Gastrocnemius medialis (tissue), 4 donors: ENCODE results near the gene AGTPBP1. TPM values are rescaled to one million over a fixed set of nuclear protein-coding genes. Genes with fewer than 3 reads are reported as not detected.

Experiments used
- ATAC-seq, 2 donors: fragments of 150-250 bp; one replicate each; pipeline ENCODE4 v1.9.1; 2016
- DNase-seq, 2 donors: peaks; one replicate each; pipeline ENCODE4 v3.0.0-alpha.2; 2019
- H3K27ac ChIP-seq, 4 donors: fragments of 200-600 bp; sonication (generic); 1 replicate in 1 of 4; 2 replicates in 3 of 4; pipeline ENCODE4 v1.5.1; 2016 to 2018; ENCODE audit warnings: mild to moderate bottlenecking in 2 of 4, moderate library complexity in 1 of 4
- H3K27me3 ChIP-seq, 3 donors: fragments of 200-600 bp; sonication (generic) in 2 of 3; 1 replicate in 1 of 3; 2 replicates in 2 of 3; pipeline versions ENCODE4 v1.5.1 to v1.6.0; 2016 to 2019; ENCODE audit warnings: mild to moderate bottlenecking in 1 of 3, moderate library complexity in 1 of 3
- H3K36me3 ChIP-seq, 2 donors: fragments of 200-600 bp; sonication (generic) in 1 of 2; one replicate each; pipeline ENCODE4 v1.5.1; 2017 to 2018
- H3K4me1 ChIP-seq, 2 donors: fragments of 200-600 bp; sonication (generic) in 1 of 2; one replicate each; pipeline ENCODE4 v1.5.1; 2016 to 2017; ENCODE audit warnings: mild to moderate bottlenecking in 2 of 2
- H3K4me3 ChIP-seq, 4 donors: fragments of 200-600 bp; sonication (generic) in 3 of 4; 1 replicate in 1 of 4; 2 replicates in 3 of 4; pipeline ENCODE4 v1.5.1; 2016 to 2019; ENCODE audit warnings: mild to moderate bottlenecking in 2 of 4
- H3K9me3 ChIP-seq, 3 donors: fragments of 200-600 bp; sonication (generic) in 2 of 3; 1 replicate in 1 of 3; 2 replicates in 2 of 3; pipeline ENCODE4 v1.5.1; 2016 to 2019
- CTCF ChIP-seq, 5 experiments: fragments of 450-650 bp in 3 of 5; fragments of 200-600 bp in 2 of 5; sonication (generic) in 2 of 5; IDR thresholded peaks in 4 of 5; conservative IDR thresholded peaks in 1 of 5; 1 replicate in 4 of 5; 2 replicates in 1 of 5; pipeline ENCODE4 v1.5.1; 2016 to 2019; ENCODE audit warnings: antibody characterized with exemption in 5 of 5, mild to moderate bottlenecking in 3 of 5, moderate library complexity in 3 of 5
- POLR2A ChIP-seq, 2 donors: fragments of 450-650 bp; IDR thresholded peaks; one replicate each; pipeline ENCODE4 v1.6.1; 2017; ENCODE audit warnings: antibody characterized with exemption in 2 of 2, mild to moderate bottlenecking in 2 of 2, moderate library complexity in 2 of 2
- in situ Hi-C, 4 donors: fragments of 200-750 bp; cut with MboI; loops; one replicate each; pipeline versions ENCODE4 v1.15.0 to v1.8.0; 2017; ENCODE audit warnings: low sequenced_read_pairs in 4 of 4
- intact Hi-C: fragments of 100-400 bp; cut with DNase I; formaldehyde crosslinking; loops from one replicate; pipeline ENCODE4 v1.15.1; 2023; ENCODE audit warnings: low total_unique reads
- total RNA-seq, 4 donors: library from RNA; depleted of rRNA; stranded (reverse); fragments of >200 nt; gene quantifications; one replicate each; pipeline versions ENCODE4 v1.1.0 to v1.2.3, GENCODE V29; 2016

Gene AGTPBP1
- total RNA-seq, 4 donors from 2014 or later = 24.4 to 39.7 (median 31.8) TPM

- no peak overlapping the region for H3K27ac ChIP-seq
- intact Hi-C loops (no loop called here), in situ Hi-C loops (no loop called here)
- no peaks in the 10 kb centered on the region for H3K4me1 ChIP-seq
- no peaks in the 10 kb centered on the region for H3K9me3 ChIP-seq
- no peak for DNase-seq
- TF ChIP-seq CTCF (IDR thresholded peaks at IDR 0.05 in 4 of 5, conservative IDR thresholded peaks at IDR 0.05 in 1 of 5) (no peak), POLR2A (IDR thresholded peaks at IDR 0.05) (no peak)
- H3K36me3 ChIP-seq = no peaks in the 10 kb centered on the region
- no peaks in the 10 kb centered on the region for H3K27me3 ChIP-seq
- no peak for ATAC-seq
- no peak overlapping the region for H3K4me3 ChIP-seq
Observed at GRCh38 chr9:85543196-85543595, 198.6 kb downstream of the AGTPBP1 start.

- no peaks in the 10 kb centered on the region for H3K36me3 ChIP-seq
- TF ChIP-seq CTCF (IDR thresholded peaks at IDR 0.05 in 4 of 5, conservative IDR thresholded peaks at IDR 0.05 in 1 of 5) (no peak), POLR2A (IDR thresholded peaks at IDR 0.05) (no peak)
- no peak overlapping the region for H3K27ac ChIP-seq
- no peak overlapping the region for H3K4me3 ChIP-seq
- intact Hi-C loops (no loop called here), in situ Hi-C loops (no loop called here)
- DNase-seq (no peak), ATAC-seq (no peak)
- no peaks in the 10 kb centered on the region for H3K9me3 ChIP-seq
- no peaks in the 10 kb centered on the region for H3K4me1 ChIP-seq
- no peaks in the 10 kb centered on the region for H3K27me3 ChIP-seq
Observed at GRCh38 chr9:85541876-85542275, 199.9 kb downstream of the AGTPBP1 start.

- H3K36me3 ChIP-seq = no peaks in the 10 kb centered on the region
- H3K27ac ChIP-seq = peak overlapping the region; percentile 39 to 70 (median 47)
- peak in 1 of 2 donors; percentile 58 for ATAC-seq
- no peaks in the 10 kb centered on the region for H3K4me1 ChIP-seq
- intact Hi-C loops = no loop called here
- no peaks in the 10 kb centered on the region for H3K9me3 ChIP-seq
- H3K4me3 ChIP-seq = no peak overlapping the region
- H3K27me3 ChIP-seq = no peaks in the 10 kb centered on the region
- DNase-seq = no peak
- in situ Hi-C loops = no loop called here
- TF ChIP-seq CTCF (IDR thresholded peaks at IDR 0.05 in 4 of 5, conservative IDR thresholded peaks at IDR 0.05 in 1 of 5) (no peak), POLR2A (IDR thresholded peaks at IDR 0.05) (no peak)
Observed at GRCh38 chr9:85536514-85536913, 205.2 kb downstream of the AGTPBP1 start.

- H3K27ac ChIP-seq = peak overlapping the region; percentile 16 to 70 (median 48)
- no peak overlapping the region for H3K4me3 ChIP-seq
- DNase-seq (no peak), ATAC-seq (peak; percentile 67 to 74)
- in situ Hi-C loops (no loop called here), intact Hi-C loops (no loop called here)
- no peaks in the 10 kb centered on the region for H3K27me3 ChIP-seq
- H3K36me3 ChIP-seq = no peaks in the 10 kb centered on the region
- H3K9me3 ChIP-seq = no peaks in the 10 kb centered on the region
- TF ChIP-seq CTCF (IDR thresholded peaks at IDR 0.05 in 4 of 5, conservative IDR thresholded peaks at IDR 0.05 in 1 of 5) (no peak), POLR2A (IDR thresholded peaks at IDR 0.05) (no peak)
- H3K4me1 ChIP-seq = no peaks in the 10 kb centered on the region
Observed at GRCh38 chr9:85536076-85536475, 205.7 kb downstream of the AGTPBP1 start.

GRCh38 chr9:85534340-85534739 lies 207.4 kb downstream of the AGTPBP1 start:
- no peak for TF ChIP-seq POLR2A (IDR thresholded peaks at IDR 0.05)
- no peak for TF ChIP-seq CTCF (IDR thresholded peaks at IDR 0.05 in 4 of 5, conservative IDR thresholded peaks at IDR 0.05 in 1 of 5)
- H3K36me3 ChIP-seq = no peaks in the 10 kb centered on the region
- peak in 1 of 2 donors; percentile 20 for DNase-seq
- H3K27me3 ChIP-seq = no peaks in the 10 kb centered on the region
- H3K9me3 ChIP-seq = no peaks in the 10 kb centered on the region
- in situ Hi-C loops = no loop called here
- H3K4me1 ChIP-seq = peaks cover 0 to 3% of the 10 kb centered on the region in 2 donors
- no peak overlapping the region for H3K4me3 ChIP-seq
- peak overlapping the region in 2 of 4 donors; percentile 29 to 70 for H3K27ac ChIP-seq
- intact Hi-C loops = no loop called here
- ATAC-seq = no peak
